ENCODE results near the gene SPOUT1. TPM values are rescaled to one million over a fixed set of nuclear protein-coding genes. Genes with fewer than 3 reads are reported as not detected.

Gene SPOUT1
- total RNA-seq, 4 donors from 2014 or later: 44.2 to 97.4 (median 79.4) TPM

DNA sequence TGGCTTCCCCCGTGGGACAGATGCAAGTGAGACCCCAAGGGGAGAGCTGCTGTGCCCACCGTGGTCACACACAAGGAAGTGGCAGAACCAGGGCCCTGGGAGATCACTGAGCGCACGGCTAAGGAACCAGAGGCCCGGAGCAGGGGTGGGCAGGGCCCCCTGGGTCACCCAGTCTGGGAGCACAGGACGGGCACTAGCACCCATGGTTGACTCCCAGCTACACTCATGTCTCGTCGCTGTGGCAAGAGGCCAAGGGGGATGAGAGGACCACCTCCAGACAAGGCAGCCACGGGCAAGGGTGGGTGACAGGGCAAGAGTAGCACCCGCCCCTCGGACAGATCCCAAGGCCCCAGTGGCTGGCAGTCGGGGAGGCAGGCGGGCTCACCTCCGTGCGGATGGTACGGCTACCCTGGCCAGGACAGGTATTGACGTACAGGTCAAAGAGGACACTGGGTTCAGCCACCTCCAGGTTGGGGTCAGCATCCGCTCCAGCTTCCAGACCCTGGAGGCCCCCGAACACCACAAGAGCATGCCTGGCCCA is 6.2 kb downstream of the SPOUT1 start:
- peaks cover 23% of the 10 kb centered on the region for H3K4me1 ChIP-seq
- H3K27ac ChIP-seq: no peak overlapping the region
- TF ChIP-seq EP300 (IDR thresholded peaks at IDR 0.05) (no peak), POLR2AphosphoS5 (IDR thresholded peaks at IDR 0.05) (no peak), POLR2A (IDR thresholded peaks at IDR 0.05) (no peak), CTCF (IDR thresholded peaks at IDR 0.05) (no peak)
- no peaks in the 10 kb centered on the region for H3K27me3 ChIP-seq
- H3K9me3 ChIP-seq: no peaks in the 10 kb centered on the region
- no peak overlapping the region for H3K4me3 ChIP-seq
- H3K36me3 ChIP-seq: peaks cover 64% of the 10 kb centered on the region
- no peak for DNase-seq (ENCODE audit: low spot score in 2 of 2)
- 85% methylated on average over 2 of the region's 19 CpGs for WGBS

GRCh38 chr9:128822407-128823042 is 7.1 kb downstream of the SPOUT1 start:
- Histone ChIP-seq H3K4me3 (no peak overlapping the region), H3K9me3 (no peaks in the 10 kb centered on the region), H3K27me3 (no peaks in the 10 kb centered on the region), H3K27ac (no peak overlapping the region), H3K4me1 (peaks cover 21% of the 10 kb centered on the region), H3K36me3 (peaks cover 64% of the 10 kb centered on the region)
- WGBS: 93% methylated on average over 13 of the region's 22 CpGs
- no peak for DNase-seq (ENCODE audit: low spot score in 2 of 2)
- no peak for TF ChIP-seq POLR2A (IDR thresholded peaks at IDR 0.05)
- no peak for TF ChIP-seq CTCF (IDR thresholded peaks at IDR 0.05)
- no peak for TF ChIP-seq POLR2AphosphoS5 (IDR thresholded peaks at IDR 0.05)
- TF ChIP-seq EP300 (IDR thresholded peaks at IDR 0.05): no peak

DNA sequence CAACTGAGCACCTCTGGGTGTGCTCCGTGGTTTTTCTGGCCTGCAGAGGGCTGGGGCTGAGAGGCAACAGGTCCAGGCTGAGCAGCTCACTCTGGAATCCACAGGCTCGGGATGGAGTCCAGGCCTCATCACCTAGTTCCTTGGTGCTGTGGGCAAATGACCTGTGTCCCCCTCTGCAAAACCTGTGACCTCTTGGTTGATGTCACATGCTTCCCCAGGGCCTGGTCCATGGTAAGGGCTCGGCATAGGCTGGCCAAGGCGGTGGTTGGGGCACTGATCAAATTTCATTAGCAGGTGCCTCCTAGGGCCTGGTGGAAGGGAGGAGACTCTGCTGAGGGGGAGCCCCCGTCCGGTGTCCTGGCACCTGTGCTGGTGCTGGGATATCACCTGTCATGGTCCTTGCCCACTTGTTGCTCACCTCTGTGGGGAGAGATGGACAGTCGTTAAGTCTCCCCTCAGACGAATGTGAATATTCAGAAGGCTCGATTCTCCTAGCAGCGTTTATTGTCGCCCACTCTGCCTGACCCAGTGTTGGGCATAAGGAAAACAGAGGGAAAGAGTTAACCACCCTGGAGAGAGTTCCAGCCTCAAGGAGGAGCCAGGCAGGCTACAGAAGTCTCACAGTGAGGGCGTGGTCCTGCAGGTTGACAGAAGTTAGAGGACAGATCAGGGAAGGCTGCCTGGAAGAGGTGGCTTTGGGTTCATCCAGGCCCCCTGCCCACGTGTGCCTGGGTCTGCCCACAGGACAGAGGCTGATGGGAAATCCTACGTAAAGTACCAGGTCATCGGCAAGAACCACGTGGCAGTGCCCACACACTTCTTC is 7.8 kb downstream of the SPOUT1 start:
- H3K27ac ChIP-seq: no peak overlapping the region
- H3K4me3 ChIP-seq: no peak overlapping the region
- H3K9me3 ChIP-seq: no peaks in the 10 kb centered on the region
- peaks cover 21% of the 10 kb centered on the region for H3K4me1 ChIP-seq
- no peak for TF ChIP-seq POLR2AphosphoS5 (IDR thresholded peaks at IDR 0.05)
- TF ChIP-seq POLR2A (IDR thresholded peaks at IDR 0.05): no peak
- no peak for TF ChIP-seq EP300 (IDR thresholded peaks at IDR 0.05)
- TF ChIP-seq CTCF (IDR thresholded peaks at IDR 0.05): no peak
- 91% methylated on average over 9 of the region's 16 CpGs for WGBS
- no peak for DNase-seq (ENCODE audit: low spot score in 2 of 2)
- no peaks in the 10 kb centered on the region for H3K27me3 ChIP-seq
- H3K36me3 ChIP-seq: peaks cover 59% of the 10 kb centered on the region

- DNase-seq (ENCODE audit: low spot score in 2 of 2): no peak
- TF ChIP-seq POLR2A (IDR thresholded peaks at IDR 0.05): no peak
- no peak for TF ChIP-seq POLR2AphosphoS5 (IDR thresholded peaks at IDR 0.05)
- TF ChIP-seq EP300 (IDR thresholded peaks at IDR 0.05): no peak
- TF ChIP-seq CTCF (IDR thresholded peaks at IDR 0.05): no peak
- Histone ChIP-seq H3K36me3 (peaks cover 50% of the 10 kb centered on the region), H3K4me1 (peaks cover 21% of the 10 kb centered on the region), H3K27ac (no peak overlapping the region), H3K9me3 (no peaks in the 10 kb centered on the region), H3K4me3 (no peak overlapping the region), H3K27me3 (no peaks in the 10 kb centered on the region)
- 86% methylated on average over 20 of the region's 24 CpGs for WGBS
Observed at GRCh38 chr9:128820665-128821583, 8.7 kb downstream of the SPOUT1 start.
